H54 (cell line): ENCODE measurements around the gene NLRP14.
A peak's percentile ranks its signal among the peaks of the same experiment; 100 is the strongest.

Source experiments
- DNase-seq: peaks from one replicate; pipeline ENCODE4 v3.0.0; 2011; ENCODE audit warnings: low spot score, mixed read lengths; ENCODE audit not compliant: insufficient read length
- FAIRE-seq: peaks from 3 replicates; lab custom pipeline; 2011; peaks lifted over from hg19 to GRCh38; lab: Jason Lieb, UNC
- POLR2A ChIP-seq: IDR thresholded peaks from 2 replicates; pipeline ENCODE4 v1.6.1; 2011; ENCODE audit warnings: low read depth, mild to moderate bottlenecking, low read length

The NLRP14 gene

DNA sequence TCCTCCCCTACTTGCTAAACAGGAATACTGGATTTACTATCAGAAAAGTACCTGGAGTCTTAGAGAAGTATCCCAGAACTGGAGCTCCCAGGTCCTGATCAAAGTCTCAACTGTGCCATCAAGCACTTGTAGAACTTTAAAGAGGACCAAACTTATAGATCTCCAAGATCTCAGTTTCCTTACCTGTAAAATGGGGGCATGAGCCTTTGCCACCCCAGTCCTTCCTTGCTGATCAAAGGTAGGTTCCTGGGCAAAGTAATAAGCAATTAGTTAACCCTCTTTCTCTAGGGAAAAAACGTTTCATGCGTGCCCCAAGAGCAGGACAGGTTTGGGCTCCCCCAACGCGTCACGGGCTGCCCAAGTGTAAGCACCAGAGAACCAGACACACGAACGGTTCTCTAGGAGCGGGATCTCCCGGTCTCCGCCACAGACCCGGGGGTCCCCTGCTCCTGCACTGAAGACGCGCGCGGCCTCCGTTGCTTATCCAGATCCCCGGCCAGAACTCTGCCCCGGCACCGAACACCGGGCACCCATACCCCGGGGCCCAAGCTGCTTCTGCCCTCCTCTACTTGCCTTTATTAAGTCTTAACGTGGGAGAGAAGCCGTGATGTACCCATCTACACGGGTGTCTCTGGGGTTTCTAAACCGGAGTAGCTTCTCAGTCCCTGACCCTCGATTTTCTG lies 638 bp upstream of the NLRP14 start:
- DNase-seq (peak; percentile 11), FAIRE-seq (no peak)
- TF ChIP-seq POLR2A = no peak

DNA sequence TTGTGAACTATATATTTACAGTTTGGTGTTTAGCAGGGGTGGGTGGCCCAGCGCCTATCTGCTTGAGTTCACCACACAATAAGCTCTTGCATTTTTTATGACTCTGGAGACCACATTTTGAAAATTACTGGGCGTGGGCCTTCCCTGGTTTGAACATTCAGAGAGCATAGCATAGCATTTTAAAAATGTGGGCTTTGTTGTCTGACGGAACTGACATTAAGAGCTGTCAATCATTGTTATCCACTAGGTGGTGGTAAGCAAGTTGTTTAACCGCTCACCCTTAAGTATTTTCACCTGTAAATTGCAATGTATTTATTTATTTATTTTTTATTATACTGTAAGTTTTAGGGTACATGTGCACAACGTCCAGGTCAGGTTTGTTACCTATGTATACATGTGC lies 1.0 kb downstream of the NLRP14 start:
- FAIRE-seq = no peak
- DNase-seq = no peak
- no peak for TF ChIP-seq POLR2A

DNA sequence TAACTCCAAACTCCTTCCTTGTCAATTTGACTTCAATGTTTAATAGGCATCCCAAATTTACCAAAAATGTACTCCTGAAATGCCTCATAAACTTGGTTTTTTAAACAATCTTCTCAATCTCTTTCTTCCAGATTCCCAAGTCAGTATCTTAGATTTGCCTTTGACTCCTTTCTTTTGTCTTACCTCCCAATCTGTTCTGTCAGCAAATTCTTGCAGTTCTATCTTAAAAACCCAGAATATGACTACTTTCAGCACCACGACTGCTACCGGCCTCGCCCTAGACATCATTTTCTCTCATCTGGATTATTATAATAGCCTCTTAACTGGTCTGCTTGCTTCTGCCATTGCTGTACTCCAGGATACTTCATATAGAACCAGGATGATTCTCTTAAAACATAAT lies 7.9 kb downstream of the NLRP14 start:
- no peak for DNase-seq
- TF ChIP-seq POLR2A = no peak
- FAIRE-seq = no peak

DNA sequence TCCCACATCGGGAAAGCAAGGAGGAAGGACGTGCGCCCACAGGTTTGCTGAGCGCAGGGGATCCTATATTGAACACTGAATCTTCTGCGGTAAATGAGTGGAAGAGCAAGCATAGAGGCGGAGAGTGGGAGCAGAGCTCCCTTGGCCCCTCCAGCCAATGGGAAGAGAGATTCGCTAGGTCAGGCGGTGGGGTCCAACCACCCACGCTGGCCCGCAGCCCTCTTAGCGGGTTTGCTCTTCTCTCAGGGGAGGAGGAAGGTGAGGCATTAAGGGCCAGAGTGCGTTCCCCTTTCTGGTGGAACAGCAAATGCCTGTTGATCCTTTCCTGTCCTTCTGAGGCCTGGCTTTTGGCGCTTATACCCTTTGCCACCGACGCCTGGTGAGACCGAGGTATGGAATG lies 10.6 kb downstream of the NLRP14 start:
- no peak for TF ChIP-seq POLR2A
- FAIRE-seq (no peak), DNase-seq (no peak)

DNA sequence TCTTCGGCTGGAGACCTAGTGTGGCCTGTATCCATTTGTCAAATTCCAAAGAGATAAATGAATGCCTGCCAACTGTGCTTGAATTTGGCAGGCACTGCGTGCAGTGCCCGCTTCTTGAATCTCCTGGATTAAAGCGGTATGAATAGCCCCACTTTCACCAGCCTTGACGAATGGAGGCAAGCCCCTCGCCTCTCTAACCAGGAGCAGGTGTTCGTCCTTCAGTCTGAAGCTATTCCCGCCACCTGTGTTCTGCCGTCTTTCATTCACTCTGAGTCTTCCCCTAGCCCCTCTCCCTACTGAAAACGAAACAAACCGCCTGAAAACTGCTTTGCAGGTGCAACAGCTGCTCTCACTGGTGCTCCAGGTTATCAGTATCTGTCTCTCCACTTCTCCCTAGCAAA lies 11.2 kb downstream of the NLRP14 start:
- FAIRE-seq (no peak), DNase-seq (no peak)
- TF ChIP-seq POLR2A = no peak

DNA sequence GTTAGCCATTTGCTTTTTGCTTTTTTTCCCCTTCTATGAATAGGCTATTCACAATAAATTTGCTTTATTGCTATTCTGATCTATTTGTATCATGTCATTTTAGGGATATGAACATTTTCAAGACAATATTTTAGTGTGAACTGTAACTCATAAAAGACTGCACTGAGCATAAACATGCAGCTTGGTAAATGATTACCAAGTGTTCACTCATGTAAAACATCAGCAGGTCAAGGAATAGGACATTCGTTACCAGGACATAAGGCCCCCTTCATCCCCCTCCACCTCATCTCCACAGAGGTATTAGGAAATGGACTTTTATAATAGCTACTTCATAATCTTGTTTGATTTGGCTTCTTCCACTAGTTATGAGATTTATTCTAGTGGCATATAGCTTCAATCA lies 12.4 kb downstream of the NLRP14 start:
- TF ChIP-seq POLR2A = no peak
- FAIRE-seq = no peak
- DNase-seq = no peak

DNA sequence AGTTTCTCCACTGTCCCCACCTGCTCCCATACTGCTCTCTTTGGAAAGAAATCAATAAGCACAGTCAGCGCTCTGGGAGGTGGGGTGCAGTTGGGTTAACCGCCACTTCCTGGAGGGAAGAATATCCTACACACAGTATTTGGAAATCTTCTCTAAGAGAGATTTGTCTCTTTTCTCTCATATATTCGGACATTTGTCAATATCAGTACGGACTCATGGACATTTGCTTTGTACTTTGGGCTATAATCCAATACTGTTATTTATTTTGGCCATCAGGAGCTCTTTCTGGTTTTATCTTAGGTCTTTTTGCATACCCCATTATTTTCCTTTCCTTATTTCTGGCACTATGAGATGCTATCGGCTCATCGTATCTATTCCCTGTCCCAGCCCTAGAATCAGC lies 13.7 kb downstream of the NLRP14 start:
- no peak for TF ChIP-seq POLR2A
- DNase-seq = no peak
- no peak for FAIRE-seq

DNA sequence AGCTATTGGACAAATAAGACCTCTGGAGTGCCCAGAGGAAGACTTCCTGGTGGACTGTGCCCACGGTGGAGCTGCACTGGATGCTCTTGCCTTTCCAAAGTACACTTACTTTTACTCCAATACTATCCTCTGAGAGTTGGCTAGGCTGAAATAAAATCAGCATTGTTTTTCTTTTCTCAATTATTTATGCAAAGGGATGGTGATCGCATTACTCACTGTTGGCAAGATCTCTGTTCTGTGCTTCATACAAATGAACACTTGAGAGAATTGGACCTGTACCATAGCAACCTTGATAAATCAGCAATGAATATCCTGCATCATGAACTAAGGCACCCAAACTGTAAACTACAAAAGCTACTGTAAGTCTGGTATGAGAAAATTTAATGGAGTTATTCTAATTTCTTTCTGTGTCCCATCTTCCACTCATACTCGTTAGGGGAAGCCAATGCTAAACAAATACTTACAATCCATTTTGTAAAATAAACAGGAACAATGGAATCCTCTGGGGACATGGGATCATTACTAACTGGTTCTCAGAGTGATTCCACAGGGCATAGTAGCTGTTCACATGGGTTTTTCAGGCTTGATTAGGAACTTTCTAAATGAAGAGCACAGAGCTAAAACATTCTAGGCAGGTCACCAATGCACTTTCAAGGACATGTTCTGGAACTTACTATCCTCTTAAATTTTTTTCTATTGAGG lies 26.3 kb downstream of the NLRP14 start:
- no peak for FAIRE-seq
- DNase-seq = no peak
- no peak for TF ChIP-seq POLR2A

DNA sequence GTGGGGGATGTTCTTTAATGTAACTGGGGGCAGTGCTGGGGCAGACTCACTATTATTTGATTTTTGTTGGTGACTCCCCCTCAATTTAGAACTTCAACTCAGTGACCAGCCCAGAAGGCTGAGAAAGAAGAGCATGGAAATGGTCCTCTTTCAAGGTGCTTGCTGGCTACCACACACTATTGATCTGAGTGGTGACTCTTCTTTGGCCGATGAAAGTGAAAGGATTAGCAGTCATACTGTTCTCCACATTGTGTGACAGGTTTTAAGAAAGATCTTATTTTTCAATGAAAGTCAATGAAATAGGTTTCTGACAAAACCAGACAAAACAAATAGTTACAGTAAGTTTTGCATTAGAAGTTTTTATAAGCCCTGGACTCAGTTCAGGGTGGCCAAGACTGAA lies 29.9 kb downstream of the NLRP14 start:
- DNase-seq (no peak), FAIRE-seq (no peak)
- no peak for TF ChIP-seq POLR2A

DNA sequence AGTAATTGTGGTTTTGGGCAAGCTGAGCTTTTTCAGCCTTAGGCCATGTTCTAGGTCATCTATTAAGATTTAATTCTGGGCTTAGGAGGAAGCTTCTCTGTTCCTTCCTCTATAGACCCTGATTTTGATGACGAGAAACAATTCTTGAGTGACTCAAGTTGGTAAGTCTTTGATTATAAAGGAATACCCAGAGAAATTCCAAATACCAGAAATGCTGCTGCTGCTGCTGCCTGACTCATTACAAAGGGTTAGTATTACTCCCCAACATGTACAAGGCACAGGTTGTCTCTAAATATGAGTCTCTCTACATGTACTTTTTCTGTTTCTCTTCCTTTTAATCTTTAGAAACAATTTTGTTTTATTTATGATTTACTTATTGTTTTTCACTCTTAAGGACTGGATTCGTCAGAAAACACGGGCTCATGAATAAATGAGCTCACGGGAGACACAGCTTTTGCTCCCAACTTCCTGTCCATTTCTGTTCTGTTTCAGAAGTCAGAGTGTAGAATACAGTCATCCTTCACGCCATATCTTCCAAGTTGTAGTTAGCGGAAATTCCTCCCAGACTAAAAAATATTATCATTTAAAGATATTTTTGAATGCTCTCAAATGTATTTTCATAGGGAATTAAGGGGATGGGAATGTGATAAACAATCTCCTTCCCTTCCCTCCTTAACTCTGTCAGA lies 36.7 kb downstream of the NLRP14 start:
- FAIRE-seq (no peak), DNase-seq (no peak)
- no peak for TF ChIP-seq POLR2A

DNA sequence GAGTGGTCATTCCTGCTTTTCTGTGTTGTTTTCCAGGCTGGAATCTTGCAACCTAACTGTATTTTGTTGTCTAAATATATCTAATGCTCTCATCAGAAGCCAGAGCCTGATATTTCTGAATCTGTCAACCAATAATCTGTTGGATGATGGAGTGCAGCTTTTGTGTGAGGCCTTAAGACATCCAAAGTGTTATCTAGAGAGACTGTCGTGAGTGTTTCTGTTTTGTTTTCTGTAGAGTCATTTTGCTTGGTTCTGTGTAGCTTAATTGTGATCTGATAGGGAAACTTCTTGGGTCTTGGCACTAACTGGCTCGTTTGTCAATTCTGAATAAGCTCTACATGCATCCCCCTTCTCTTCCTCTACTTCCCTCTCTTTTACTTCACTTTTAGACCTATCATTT lies 37.4 kb downstream of the NLRP14 start:
- FAIRE-seq = no peak
- DNase-seq = no peak
- TF ChIP-seq POLR2A = no peak

DNA sequence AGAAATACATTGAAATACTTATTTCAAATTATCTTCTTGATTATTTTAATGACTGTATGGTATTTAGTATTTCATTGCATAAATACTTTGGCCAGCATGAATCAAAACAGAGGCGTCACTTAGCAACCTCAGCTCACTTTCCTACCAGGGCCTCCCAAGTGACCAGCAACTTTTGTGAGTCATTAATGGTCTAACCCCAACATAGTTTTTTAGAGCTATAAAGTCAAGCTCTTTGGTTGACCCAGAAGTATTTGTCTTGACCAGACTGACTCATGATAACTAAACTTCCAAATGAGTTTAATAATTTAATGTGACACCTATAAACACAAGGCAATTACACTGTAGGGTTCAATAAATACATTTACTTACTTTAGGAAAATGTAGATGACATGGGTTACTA lies 40.6 kb downstream of the NLRP14 start:
- no peak for TF ChIP-seq POLR2A
- no peak for DNase-seq
- FAIRE-seq = peak; percentile 65

DNA sequence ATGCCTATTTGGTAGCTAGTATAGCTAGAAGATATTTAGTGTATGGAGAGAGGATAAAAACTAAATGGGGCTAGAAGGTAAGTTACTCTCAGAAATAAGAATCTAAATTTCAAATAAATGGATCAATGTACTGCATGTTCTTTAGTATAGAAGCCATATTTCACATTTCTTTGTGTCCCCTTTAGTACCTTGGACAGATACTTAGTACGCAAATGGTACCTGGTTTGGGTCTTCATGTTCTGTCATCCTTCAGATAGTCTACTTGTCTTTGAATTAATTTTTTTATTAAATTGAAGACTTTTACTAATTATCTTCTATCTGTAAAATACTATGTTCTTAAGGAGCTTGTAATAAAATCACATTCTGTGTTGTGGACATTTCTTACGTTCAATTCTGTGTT lies 42.3 kb downstream of the NLRP14 start:
- DNase-seq = no peak
- TF ChIP-seq POLR2A = no peak
- no peak for FAIRE-seq

DNA sequence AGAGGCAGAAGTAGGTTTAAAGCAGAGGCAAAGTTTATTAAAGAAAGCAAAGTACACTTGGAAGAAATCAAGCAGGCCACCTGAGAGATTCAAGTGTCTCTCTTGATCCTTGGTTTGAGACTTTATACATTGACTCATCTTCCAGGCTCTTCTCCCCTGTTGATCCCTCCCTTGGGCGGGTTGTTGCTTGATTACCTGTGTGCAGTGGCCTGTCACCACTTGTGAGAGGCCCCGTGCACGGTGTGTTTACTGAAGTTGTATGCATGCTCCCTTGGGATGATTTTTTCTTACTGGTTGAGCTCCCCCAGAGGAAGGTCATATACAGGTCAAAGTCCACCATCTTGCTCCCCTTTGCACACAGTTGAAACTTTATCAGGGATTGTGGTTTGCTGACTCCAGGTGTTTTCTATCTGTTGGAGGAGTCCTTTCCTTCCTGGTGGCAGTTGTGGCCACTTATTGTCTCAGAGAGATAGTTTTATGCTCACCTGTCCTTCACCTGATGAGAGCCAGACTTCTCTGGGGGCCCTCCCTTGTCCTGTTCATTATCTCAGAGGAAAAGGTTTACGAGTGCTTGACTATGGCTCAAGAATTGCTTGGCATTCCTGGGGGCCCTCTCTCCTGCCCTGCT lies 52.2 kb downstream of the NLRP14 start:
- no peak for FAIRE-seq
- DNase-seq = no peak
- no peak for TF ChIP-seq POLR2A
